Fibroblast of skin of left biceps (primary cell): Measurements from ENCODE around the gene SCML2.
A peak's percentile ranks its signal among the peaks of the same experiment; 100 is the strongest.
"Not testable (repeated sequence)": the region's sequence is repeated elsewhere in the genome, so short reads cannot be mapped to it uniquely, and the experiment has no call there.

ENCODE experiments used
- DNase-seq, 2 experiments: peaks; one replicate each; pipeline ENCODE4 v3.0.0-alpha.2; 2013; ENCODE audit warnings: low read depth in 2 of 2

SCML2 gene

GRCh38 chrX:18271725-18272124 is 82.8 kb downstream of the SCML2 start:
- no peak for DNase-seq

GRCh38 chrX:18271309-18271708 is 83.2 kb downstream of the SCML2 start:
- DNase-seq = no peak

- no peak for DNase-seq
Observed at GRCh38 chrX:18255059-18255458, 99.4 kb downstream of the SCML2 start.

- DNase-seq = peak in 1 of 2 experiments; percentile 5
Observed at GRCh38 chrX:18252644-18253359, 101.7 kb downstream of the SCML2 start.

GRCh38 chrX:18229646-18230045 is 124.8 kb downstream of the SCML2 start:
- DNase-seq = not testable (repeated sequence)

GRCh38 chrX:18228069-18228468 is 126.4 kb downstream of the SCML2 start:
- no peak for DNase-seq

- DNase-seq = no peak
Observed at GRCh38 chrX:18227458-18227857, 127.0 kb downstream of the SCML2 start.

- DNase-seq = no peak
Observed at GRCh38 chrX:18220786-18221185, 133.7 kb downstream of the SCML2 start, which contains the start of gene BEND2. Gene BEND2 (minus strand): TSS chrX:18220886. CDS start chrX:18220750, 136 bp downstream.

- no peak for DNase-seq
Observed at GRCh38 chrX:18210470-18210869, 144.0 kb downstream of the SCML2 start.

GRCh38 chrX:18206657-18207056 is 147.8 kb downstream of the SCML2 start:
- no peak for DNase-seq

GRCh38 chrX:18203631-18204030 is 150.9 kb downstream of the SCML2 start:
- DNase-seq = no peak

GRCh38 chrX:18194688-18195087 is 159.8 kb downstream of the SCML2 start:
- DNase-seq = no peak
